GM12874 (cell line): ENCODE measurements around the gene REEP3.

Experiments used
- CTCF ChIP-seq: IDR thresholded peaks from 2 replicates; pipeline ENCODE4 v1.5.1; 2011; ENCODE audit warnings: low read depth, mild to moderate bottlenecking, control low read depth, low read length, moderate library complexity; ENCODE audit not compliant: insufficient read depth

The REEP3 gene

GRCh38 chr10:63520500-63521415, at the start of gene REEP3:
Gene REEP3, plus strand, starts transcription at chr10:63521401. Its CDS starts 145 bp downstream, at chr10:63521546.
- no peak for TF ChIP-seq CTCF

GRCh38 chr10:63474488-63474887, 46.7 kb upstream of the REEP3 start:
- TF ChIP-seq CTCF: no peak

GRCh38 chr10:63477927-63478326, 43.3 kb upstream of the REEP3 start:
- no peak for TF ChIP-seq CTCF

- TF ChIP-seq CTCF: no peak
Observed at GRCh38 chr10:63478564-63478963, 42.6 kb upstream of the REEP3 start.

DNA sequence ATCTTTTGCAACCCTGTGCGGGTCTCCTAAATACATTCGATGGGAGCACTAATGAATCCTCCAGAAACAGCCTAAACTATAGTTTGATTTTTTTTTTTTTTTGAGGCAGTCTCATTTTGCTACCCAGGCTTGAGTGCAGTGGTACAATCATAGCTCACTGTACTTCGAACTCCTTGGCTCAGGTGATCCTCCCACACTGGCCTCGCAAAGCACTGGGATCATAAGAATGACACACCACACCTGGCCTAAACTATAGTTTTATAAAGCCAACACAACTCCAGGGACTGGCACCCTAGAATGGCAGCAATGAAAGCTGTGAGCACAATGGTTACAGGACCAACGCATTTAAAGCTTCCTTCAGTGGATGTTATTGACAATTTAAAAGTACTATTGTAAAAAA, 41.0 kb upstream of the REEP3 start:
- no peak for TF ChIP-seq CTCF

GRCh38 chr10:63481815-63482421, 39.3 kb upstream of the REEP3 start:
- TF ChIP-seq CTCF: no peak

DNA sequence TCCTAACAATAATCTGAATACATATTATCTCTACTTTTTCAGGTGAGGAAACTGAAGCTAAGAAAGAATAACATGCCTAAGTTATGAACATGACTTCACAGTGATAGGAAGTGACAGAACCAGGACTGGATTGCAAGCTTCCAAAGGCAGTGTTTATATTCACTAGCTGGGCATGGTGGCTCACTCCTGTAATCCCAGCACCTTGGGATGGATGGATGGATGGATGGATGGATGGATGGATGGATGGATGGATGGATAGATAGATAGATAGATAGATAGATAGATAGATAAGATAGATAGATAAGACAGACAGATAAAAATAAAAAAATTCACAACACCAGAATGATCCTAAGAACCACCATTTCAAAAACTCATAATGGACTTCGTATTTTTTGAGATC, 37.2 kb upstream of the REEP3 start:
- TF ChIP-seq CTCF: no peak
